NCI-H1092 treated with DMSO at 0.1 percent for 48 hours (cell line): ENCODE measurements around the gene ACE.

Source experiments
- DNase-seq: peaks from one replicate; lab custom pipeline; 2025; lab: John Stamatoyannopoulos, UW

Gene ACE

DNA sequence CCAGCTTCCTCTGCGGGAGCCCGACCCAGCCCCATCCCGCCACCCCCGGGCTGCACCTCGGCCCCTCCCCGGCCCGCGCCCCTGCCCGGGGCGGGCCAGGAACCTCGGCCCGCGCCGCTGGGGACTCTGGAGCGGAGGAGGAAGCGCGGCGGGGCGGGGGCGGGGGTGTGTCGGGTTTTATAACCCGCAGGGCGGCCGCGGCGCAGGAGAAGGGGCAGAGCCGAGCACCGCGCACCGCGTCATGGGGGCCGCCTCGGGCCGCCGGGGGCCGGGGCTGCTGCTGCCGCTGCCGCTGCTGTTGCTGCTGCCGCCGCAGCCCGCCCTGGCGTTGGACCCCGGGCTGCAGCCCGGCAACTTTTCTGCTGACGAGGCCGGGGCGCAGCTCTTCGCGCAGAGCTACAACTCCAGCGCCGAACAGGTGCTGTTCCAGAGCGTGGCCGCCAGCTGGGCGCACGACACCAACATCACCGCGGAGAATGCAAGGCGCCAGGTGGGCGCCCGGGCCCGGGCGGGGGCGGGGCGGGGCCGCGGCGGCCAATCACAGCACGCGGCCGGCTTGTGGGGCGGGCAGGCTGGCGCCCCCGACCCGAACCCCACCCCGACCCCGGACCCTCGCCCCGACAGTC lies at the start of gene ACE:
TSS of gene ACE (plus strand) at position 208 of the 626 bp plus-strand sequence. CDS start at position 242, 34 bp downstream.
- DNase-seq: peak; percentile 63

DNA sequence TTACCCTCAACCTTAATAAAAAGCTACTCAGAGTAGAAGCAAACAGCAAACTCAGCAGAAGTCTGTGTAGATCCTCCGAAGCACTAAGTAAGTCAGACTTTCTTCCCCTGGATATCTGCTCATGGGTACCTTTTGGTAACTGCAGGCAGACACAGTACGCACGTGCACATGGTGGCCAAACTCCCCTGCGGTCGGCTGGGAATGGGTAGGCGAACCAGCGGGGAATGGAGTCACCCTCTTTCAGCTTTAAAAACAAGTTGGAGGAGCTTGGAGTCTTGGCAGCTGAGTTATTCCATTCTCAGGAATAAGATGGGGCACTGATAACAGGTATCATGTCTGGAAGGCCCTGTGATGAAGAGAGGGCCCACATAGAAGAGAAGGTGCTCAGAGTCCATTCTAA lies 47.1 kb upstream of the ACE start:
- no peak for DNase-seq

DNA sequence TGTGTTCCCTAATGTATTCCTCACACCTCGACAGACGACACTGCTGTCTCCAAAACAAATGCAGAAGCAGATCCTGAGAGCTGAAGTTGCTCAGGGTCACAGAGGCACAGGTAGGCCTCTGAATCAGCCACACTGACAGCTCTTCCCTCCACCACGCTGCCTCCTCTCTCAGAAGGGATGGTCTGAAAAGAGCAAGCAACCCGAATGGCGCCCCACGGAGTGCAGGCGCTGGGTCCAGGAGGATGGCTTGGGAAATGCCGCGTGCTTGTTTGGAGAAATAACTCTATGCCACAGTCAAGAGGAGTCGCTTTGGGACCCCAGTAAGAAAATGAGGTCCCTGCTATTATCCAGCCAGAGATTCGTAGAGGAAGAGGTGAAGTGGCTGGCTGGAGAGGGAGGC lies 46.6 kb upstream of the ACE start:
- DNase-seq: no peak

DNA sequence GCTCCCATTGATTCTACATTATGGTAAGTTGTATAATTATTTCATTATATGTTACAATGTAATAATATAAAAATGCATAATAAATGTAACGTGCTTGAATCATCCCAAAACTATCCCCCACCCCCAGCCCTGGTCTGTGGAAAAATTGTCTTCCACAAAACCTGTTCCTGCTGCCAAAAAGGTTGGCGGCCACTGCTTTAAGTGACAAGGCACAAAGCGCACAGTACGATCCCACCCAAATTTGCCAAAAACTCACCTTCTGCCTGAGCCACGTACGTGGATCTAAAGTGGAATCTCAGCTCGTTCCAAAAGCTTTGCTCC lies 45.3 kb upstream of the ACE start:
- no peak for DNase-seq

DNA sequence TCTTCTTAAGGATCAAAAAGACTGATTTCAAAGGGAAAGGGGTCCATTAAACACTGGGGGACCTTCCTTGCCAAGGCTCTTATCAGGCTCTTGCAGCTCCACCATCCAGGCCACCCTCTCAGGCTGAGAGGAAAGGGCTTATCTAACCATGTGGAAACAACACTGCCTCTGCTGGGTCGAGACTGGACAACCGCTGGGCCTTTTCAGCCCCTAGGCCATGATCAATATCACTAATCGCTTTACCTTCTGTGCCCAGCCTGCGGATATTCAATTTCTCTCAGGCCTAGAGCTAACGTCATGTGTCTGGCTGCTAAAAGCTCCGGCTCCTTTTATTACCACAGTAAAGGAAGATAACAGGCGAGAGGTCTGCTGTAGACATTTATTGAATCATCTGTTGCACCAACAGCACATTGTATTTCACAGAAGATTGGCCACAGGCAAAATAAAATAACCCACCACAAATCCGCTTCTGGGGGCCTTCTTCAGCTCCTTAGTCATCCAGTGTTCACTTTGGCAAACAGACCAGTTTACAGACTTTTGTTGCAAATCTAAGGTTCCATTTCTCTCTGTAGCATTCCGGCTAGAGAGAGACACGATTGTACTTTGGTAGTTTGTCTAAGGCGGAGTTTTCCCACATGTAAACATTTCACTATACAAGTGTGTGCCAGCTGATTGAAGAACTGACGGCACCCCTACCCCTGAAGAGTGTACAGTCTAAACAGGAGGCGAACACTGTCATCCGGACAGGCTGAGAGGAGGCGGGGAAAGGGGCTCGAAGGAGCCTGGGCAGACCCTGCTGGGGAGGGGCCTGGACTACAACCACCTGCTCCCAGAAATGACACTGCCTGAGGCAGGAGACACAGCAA lies 44.7 kb upstream of the ACE start:
- no peak for DNase-seq

DNA sequence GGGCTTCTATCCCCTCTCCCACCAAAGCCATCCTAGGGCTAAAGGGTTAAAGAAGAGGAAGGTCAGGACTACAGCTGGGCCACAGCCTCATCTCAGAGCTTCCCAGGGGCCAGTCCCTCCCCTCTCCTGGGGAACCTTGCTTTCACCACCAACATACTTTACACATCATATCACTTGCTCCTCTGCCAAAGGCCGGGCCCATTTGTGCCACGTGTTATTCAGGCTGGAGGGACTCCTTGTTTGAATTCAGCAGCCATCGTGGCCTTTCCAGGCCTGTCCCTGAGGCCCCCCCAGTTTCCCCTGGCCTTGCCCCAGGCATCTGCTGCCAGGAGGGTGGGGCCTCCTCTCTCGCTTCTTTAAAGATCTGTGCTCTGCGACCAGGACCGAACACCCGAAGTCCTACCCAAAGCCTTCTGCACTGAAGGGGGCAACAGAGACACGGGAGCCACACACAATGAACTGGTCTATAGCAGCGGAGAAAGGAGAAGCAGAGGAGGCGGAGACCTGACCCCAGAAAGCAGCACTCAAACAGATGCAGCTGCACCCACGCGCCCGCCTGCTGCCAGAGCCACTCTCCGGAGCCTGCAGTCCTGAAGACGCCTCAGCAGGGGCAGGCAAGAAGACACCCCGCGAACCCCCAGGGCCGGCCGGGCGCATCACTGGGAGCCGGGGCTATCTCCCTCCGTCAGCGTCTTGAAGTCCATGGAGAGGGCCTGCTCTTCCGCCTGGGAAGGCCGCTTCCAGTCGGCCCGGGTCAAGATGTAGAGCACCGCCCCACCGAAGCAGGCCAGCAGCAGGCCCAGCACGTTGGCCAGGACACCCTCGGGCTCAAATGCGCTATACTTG lies 42.9 kb upstream of the ACE start:
- DNase-seq: no peak

DNA sequence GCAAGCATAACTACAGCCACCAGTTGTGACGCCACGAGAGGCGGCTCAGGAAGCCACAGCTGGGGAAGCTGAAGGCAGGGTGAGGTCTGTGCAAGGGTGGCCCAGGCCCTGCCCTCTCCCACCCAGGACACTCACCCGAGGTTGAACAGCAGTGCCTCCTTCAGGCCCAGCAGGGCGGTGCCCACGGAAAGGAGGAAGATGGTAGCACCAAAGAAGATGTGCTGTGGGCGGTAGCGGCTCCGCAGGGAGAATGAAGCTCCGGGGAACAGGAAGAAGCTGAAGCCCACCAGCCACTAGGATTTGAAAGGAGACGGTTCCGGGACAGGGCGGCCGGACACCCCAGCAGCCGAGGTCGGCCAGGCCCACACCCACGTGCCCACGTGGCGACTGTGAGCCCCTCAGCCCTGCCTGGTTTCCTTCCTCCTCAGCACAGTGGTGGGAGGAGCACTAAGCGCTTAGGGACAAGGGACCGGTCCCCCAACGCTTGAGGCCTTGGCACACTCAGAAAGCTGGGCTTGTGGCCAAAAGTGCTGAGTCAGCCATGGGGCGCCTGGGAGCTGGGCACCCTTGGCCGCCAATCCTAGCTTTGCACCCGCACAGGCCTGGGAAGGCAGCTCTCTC lies 41.8 kb upstream of the ACE start:
- peak; percentile 56 for DNase-seq

DNA sequence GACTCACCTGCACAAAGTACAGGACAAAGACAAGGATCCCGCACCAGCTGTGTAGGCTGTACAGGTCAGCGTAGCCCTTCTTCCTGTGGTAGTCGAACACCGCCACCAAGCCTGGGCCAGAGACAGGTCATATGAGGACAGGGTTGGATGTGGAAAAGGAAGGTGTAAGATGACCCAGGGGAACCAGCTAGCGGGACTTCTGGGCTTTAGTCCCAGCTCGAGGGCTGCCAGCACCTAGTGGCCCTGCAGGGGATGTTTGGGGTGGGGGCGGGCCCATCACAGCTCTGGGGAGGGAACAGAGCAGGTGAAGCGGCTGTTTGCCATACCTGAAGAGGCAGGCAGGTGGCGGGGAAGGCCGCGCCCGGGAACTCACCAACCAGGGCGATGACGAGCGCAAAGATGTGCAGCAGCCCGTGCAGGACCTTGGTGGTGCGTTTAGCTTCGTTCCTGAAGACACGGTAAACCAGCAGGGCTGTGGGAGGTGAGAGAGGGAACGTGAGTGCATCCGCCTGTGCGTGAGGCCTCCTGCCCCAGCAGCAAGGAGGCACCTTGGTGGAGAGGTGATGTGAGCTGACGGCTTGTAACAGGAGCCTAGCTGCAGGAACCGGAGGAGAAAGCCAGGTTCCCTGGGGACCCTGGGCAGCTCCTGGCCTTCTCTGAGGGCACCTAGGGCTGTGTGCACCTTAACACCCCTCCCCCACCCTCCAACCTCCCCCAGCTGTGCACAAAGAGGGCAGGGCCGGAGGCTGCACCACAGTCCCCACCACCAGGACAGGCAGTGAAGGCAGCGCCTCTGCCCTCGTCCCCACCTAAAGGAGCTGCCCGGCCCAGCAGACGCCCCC lies 41.0 kb upstream of the ACE start:
- peak; percentile 56 for DNase-seq

DNA sequence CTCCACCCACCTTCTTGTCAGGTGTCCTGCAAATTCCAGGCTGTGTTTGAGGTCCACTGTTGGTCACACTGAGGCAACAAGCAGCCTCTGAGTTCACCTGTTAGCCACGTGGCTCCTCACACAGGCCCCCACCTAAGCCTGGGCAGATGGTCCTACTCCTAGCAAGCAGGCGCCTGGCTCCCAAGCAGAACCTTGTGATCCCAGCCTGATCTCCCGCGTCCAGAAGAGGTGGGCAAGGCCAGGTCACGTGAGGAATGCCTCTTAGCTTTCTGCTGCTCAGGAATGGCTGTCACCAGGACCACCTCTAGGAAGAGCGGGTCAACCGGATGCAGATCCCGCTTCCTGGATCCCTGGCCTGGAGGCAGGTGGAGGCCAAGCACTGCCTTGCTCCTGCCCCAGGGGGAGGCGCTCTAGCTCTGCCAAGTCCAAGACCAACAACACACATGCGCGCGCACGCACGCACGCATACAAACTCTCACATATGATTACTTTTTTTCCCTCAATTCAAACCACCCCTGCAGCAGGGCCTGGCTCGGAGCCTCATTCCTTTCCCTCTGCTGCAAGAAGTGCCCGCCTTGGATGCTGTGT lies 40.2 kb upstream of the ACE start:
- DNase-seq: no peak

DNA sequence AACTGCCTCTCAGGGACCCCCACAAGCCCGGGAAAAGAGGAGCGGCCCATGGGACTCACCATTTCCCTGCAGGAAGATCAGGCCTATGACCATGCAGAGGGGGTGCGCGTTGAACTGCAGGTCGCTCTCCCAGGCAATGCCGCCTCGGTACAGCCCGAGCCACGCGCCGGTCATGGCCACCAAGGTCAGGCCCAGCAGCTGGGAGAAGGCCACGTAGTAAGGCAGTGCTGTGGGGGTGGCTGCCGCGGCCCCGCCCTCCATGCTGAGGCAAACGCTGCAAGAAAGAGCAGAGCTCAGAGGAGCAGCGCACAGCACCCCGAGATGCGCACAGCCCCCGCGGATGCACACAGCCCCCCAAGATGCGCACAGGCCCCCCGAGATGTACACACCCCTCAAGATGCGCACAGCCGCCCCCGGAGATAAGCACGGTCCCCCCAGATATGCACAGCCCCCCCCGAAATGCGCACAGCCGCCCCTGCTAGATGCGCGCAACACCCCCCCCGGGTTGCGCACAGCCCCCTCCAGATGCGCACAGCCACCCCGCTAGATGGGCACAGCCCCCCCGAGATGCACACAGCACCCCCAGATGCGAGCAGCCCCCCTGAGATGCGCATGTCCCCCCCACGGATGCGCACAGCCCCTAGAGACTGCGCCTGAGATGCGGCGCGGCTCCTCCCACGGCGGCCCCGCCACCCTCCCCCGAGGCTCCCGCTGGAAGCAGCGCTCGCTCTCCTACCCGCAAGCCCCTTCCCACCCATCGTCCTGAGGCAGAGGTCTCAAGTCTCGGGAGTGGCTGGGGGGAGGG lies 39.4 kb upstream of the ACE start:
- no peak for DNase-seq

DNA sequence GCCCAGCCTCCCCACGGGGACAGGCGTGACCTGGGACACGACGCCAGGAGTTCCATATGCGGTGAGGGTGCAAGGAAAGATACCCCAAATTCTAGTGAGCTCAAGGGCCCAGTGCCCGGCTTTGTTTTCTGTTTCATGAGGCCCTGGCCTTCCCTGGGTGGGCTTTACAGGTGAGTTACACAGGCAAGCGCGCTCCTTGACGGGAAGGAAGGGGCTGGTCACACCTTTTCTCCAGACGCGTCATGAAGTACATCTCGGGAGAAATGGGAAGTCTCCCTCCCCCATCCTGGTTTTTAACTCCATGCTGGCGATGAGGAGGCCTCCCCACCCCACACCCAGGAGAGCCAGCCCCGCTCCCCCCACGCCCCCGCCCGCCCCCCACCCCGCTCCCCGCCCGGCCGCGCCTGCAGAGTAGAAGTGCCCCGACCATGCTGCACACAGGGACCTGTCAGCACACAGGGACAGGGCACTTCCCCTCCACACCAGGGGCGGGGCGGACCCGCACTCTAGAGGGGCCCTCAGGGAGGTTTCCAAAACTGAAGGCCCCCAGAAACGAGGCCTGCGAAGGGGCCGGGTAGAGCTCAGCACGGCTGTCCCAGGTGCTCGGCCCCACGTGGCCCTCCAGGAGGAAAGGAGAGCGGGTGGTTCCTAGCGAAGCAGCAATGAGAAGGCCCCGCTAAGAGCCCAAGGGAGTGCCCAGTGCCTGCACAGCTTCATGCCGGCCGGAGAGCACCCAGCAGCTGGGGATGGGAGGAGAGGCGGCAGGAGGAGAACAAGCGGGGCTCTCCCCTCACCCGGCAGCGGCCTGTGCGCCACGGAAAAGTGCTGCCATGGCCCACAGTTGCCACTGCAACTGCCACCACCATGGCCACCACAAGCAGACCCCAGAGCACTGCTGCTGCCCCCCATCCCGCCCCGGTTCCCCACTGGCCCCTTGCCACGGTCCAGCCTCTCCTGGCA lies 38.5 kb upstream of the ACE start:
- DNase-seq: no peak

DNA sequence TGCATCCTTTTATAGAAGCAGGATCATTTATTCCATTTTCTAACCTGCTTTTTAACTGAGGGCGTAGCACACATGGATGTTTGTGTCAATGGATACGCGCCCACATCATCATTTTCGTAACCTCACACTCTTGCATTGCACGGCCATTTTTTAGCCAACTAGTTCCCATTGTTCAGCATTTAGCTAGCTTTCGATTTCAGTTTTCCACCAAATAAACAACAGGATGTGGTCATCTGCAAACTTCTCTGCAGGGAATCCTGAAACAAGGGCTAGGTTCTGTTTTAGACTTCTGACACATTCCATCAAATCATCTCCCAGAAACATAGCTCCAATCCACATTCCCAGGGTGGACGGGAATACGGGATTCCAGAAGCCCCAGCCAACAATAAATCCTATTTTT lies 37.2 kb upstream of the ACE start:
- DNase-seq: no peak

DNA sequence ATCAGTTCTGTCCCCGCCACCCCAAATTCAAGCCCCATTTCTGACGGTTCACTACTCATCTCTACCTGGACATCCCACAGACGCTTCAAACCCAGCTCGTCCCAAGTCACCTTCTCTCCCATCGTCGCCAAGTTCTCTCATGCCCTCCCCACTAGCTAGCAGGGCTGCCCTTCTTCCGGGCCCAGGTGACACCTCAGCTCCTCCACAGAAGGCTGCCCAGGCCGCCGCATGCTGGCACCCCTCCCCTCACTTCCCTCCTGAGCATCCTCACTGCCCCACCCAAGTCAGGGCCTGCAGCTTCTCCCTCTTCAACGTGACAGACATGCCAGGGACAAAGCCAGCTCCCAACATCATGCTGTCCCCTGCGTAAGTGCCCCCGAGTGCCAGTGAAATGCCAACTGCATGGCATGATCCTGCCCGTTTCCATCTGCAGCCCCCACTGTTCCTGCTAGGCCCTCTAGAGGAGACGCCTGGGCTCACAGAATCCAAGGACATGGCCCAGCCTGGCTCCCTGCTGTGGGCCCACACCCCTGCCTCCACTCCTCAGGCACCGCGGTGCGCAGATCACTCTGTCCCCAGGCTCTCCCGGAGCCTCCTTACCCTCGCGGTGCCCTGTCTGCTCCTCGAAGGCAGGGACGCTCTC lies 36.6 kb upstream of the ACE start:
- no peak for DNase-seq

DNA sequence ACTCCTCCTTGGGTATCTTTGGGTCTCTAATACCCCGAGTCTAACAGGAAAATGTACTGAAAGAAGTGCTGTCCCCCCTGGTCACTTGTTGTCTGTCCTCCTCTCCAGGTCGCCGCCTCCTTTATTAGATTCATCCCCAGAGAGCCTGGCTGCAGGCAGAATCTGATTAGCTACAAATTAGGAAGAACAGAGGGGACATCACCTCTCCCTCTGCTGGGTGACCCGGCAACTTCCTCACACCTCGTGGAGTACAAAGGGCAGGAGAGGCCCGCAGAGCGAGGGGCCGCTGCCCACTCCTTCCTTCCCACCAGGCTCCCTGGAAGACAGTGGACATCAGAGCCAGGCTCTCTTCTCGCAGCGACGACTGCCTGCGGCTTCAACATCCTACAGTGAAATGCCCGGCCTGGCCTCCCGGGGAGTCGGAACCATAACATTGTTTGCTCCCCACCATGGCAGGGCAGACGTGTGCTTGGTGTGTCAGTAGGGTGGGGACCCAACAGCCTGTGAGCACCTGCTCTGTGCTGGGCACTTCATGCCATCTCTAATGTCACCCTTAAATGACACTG lies 36.0 kb upstream of the ACE start:
- DNase-seq: no peak

DNA sequence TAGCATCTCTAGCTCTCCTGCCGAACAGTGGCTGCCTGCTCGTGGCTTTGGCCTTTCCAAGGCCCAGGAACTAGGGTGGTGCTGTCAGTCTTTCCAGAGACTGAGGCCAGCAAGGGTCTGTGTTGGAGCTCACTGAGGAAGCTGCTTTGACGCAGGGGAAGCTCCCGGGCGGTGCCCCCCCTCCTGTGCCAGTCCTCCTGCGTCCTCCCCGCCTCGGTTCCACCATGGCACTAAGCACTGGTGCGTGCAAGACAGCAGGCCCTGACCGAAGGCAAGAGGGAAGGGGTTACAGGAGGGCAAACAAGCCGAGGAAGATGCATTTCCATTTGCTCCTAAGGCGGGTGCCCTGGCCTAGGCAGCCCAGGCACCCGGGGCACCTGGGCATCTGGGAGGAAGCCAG lies 35.2 kb upstream of the ACE start:
- DNase-seq: no peak

DNA sequence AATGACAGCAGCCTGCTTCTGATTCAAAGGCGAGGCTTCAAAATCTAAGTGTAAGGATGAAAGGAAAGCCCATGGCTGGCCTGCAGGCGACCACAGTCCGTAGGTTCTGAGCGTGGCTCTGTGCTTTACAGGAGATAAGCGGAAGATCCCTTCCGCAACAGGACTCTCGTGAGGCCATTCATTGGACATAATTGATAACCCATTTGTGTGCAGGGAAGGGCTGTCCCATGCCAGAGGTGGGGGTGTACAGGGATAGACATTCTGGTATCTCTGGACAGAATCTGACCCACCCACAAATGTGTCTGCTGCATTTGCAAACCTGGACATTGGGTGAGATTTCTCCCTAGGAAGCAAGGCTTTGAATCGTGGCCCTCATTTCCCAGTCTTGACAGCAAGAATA lies 34.8 kb upstream of the ACE start:
- no peak for DNase-seq

DNA sequence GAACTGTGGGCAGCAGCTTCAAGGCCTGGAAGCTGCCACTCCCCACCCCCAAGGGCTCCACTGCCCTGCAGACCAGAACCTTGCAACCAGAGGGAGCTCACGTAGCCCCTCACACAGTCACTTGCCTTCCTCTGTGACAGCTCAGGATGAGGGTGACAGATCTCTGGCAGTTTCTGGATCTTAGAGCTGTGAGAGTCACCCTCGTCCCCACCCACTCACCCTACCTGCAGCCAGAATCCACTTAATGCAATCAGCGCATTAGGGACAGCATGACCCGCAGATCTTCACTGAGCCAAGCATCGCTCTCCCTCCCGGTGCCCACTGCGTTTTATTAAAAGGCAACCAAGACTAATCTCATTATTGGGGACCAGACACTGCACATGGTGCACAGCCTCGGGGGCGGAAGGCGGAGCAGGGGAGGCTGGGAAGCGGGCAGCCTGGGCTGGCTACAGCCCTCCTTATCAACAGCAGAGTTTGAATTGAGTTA lies 34.3 kb upstream of the ACE start:
- DNase-seq: no peak

DNA sequence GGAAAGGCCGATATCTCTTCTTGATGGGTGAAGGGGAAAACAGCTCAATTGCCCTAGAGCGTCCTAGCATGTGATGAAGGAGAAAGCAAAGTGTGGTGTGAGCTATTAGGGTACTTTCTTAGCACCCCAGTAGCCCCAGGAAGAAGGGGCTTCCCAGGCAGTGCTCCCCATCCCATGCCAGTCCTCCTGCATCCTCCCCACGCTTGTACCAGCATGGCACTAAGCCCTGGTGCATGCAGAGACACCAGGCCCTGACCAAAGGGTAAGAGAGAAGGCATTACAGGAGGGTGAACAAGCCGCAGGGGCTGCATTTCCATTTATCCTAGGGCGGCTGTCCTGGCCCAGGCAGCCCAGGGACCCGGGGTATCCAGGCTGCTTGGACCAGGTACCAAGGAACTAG lies 33.8 kb upstream of the ACE start:
- DNase-seq: no peak
